Eye (tissue), 1 donor: Measurements from ENCODE around the gene CITED2.
"Not testable (repeated sequence)": the region's sequence is repeated elsewhere in the genome, so short reads cannot be mapped to it uniquely, and the experiment has no call there.

Source experiments
- DNase-seq: peaks from one replicate; pipeline ENCODE4 v3.0.0-alpha.2; 2015

The CITED2 gene

GRCh38 chr6:139364302-139364981, 10.0 kb downstream of the CITED2 start:
- DNase-seq = peak; percentile 83

- DNase-seq = not testable (repeated sequence)
These were observed 10.7 kb downstream of the CITED2 start for GRCh38 chr6:139363797-139364196.

- DNase-seq = not testable (repeated sequence)
These were observed 11.3 kb downstream of the CITED2 start for GRCh38 chr6:139363123-139363522.

- no peak for DNase-seq
These were observed 13.2 kb downstream of the CITED2 start for GRCh38 chr6:139361211-139361610.

GRCh38 chr6:139356924-139357323, 17.5 kb downstream of the CITED2 start:
- no peak for DNase-seq

GRCh38 chr6:139355777-139356445, 18.5 kb downstream of the CITED2 start:
- no peak for DNase-seq

- no peak for DNase-seq
These were observed 19.3 kb downstream of the CITED2 start for GRCh38 chr6:139355172-139355571.

GRCh38 chr6:139354189-139354588, 20.3 kb downstream of the CITED2 start:
- DNase-seq = no peak

GRCh38 chr6:139349464-139350020, 24.9 kb downstream of the CITED2 start:
- DNase-seq = no peak

- DNase-seq = no peak
These were observed 28.1 kb downstream of the CITED2 start for GRCh38 chr6:139346392-139346791.

GRCh38 chr6:139344186-139344963, 30.1 kb downstream of the CITED2 start:
- DNase-seq = no peak

GRCh38 chr6:139343052-139343750, 31.2 kb downstream of the CITED2 start:
- no peak for DNase-seq

GRCh38 chr6:139341060-139341459, 33.4 kb downstream of the CITED2 start:
- DNase-seq = no peak

GRCh38 chr6:139338795-139339194, 35.7 kb downstream of the CITED2 start:
- no peak for DNase-seq

GRCh38 chr6:139337830-139338229, 36.6 kb downstream of the CITED2 start:
- no peak for DNase-seq

GRCh38 chr6:139337001-139337400, 37.4 kb downstream of the CITED2 start:
- DNase-seq = no peak

- DNase-seq = no peak
These were observed 38.0 kb downstream of the CITED2 start for GRCh38 chr6:139336488-139336887.

GRCh38 chr6:139335447-139336210, 38.8 kb downstream of the CITED2 start:
- DNase-seq = no peak

- peak; percentile 30 for DNase-seq
These were observed 39.5 kb downstream of the CITED2 start for GRCh38 chr6:139334806-139335446.

- DNase-seq = no peak
These were observed 43.5 kb downstream of the CITED2 start for GRCh38 chr6:139330826-139331500.

- no peak for DNase-seq
These were observed 44.1 kb downstream of the CITED2 start for GRCh38 chr6:139330306-139330705.
